Mammary epithelial cell (primary cell): Measurements from ENCODE around the gene RNF212.

Experiments used
- EZH2 ChIP-seq: IDR thresholded peaks from 2 replicates; pipeline ENCODE4 v1.6.1; 2012; ENCODE audit warnings: low read length, inconsistent platforms, borderline replicate concordance
- TF ChIP-seq, protein P1 (sequence below), 2 donors: IDR thresholded peaks in 1 of 2; conservative IDR thresholded peaks in 1 of 2; 2 replicates each; pipeline ENCODE4 v1.5.1; 2011 to 2012; ENCODE audit warnings: inconsistent platforms in 2 of 2, low read length in 2 of 2, mild to moderate bottlenecking in 2 of 2, control low read depth in 1 of 2, low read depth in 1 of 2; ENCODE audit not compliant: insufficient read depth in 1 of 2; ENCODE audit errors: extremely low read depth in 1 of 2

DNA sequence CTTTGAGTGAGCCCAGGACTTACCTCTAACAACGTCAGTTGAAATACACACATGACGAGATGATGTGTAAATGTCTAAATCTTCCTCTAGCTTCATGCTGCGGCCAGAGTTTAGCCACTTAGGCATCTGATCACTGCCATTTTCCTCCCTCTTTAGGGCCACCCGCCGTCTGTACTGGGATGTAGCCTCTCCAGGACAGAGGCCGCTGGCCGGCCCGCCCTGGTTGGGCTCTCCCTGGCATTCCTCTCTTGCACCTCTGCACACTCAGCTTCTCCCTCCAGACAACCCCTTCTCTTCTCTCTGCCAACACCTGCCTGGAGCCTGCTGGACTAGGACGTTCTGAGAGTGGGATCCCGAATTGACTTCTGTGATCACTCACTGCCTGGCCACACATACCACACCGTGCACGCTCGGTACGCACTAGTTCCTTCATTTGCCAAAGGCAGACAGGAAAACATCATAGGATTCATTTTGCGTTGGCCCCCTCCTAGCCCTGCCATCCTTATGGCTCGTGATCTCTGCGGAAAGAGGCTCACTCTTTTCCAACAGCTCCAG is 33.6 kb downstream of the RNF212 start:
- TF ChIP-seq, protein P1, sequence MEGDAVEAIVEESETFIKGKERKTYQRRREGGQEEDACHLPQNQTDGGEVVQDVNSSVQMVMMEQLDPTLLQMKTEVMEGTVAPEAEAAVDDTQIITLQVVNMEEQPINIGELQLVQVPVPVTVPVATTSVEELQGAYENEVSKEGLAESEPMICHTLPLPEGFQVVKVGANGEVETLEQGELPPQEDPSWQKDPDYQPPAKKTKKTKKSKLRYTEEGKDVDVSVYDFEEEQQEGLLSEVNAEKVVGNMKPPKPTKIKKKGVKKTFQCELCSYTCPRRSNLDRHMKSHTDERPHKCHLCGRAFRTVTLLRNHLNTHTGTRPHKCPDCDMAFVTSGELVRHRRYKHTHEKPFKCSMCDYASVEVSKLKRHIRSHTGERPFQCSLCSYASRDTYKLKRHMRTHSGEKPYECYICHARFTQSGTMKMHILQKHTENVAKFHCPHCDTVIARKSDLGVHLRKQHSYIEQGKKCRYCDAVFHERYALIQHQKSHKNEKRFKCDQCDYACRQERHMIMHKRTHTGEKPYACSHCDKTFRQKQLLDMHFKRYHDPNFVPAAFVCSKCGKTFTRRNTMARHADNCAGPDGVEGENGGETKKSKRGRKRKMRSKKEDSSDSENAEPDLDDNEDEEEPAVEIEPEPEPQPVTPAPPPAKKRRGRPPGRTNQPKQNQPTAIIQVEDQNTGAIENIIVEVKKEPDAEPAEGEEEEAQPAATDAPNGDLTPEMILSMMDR (conservative IDR thresholded peaks at IDR 0.05 in 1 of 2, IDR thresholded peaks at IDR 0.05 in 1 of 2; ENCODE audit: extremely low read depth in 1 of 2, insufficient read depth in 1 of 2, low read depth in 1 of 2, low read length in 2 of 2), result no peak
- TF ChIP-seq EZH2, result no peak
